Prostate gland (tissue), 2 donors: Measurements from ENCODE around the gene MYOCD. TPM values are rescaled to one million over a fixed set of nuclear protein-coding genes. Genes with fewer than 3 reads are reported as not detected.

Experiments
- DNase-seq: peaks from one replicate; pipeline ENCODE4 v3.0.0-alpha.2; 2019; ENCODE audit warnings: low spot score
- H3K27ac ChIP-seq, 2 donors: fragments of 200-600 bp; sonication (generic); 2 replicates each; pipeline ENCODE4 v1.5.1; 2017 to 2019
- H3K27me3 ChIP-seq: fragments of 200-600 bp; sonication (generic); replicated peaks from 2 replicates; pipeline ENCODE4 v1.5.1; 2019; ENCODE audit not compliant: insufficient read depth
- H3K36me3 ChIP-seq, 2 donors: fragments of 200-600 bp; sonication (generic); 1 replicate in 1 of 2; 2 replicates in 1 of 2; pipeline versions ENCODE4 v1.5.1 to v1.8.1; 2017 to 2019
- H3K4me1 ChIP-seq: fragments of 200-600 bp; sonication (generic); replicated peaks from 2 replicates; pipeline ENCODE4 v1.5.1; 2019
- H3K4me3 ChIP-seq, 2 donors: fragments of 200-600 bp; sonication (generic); 2 replicates each; pipeline ENCODE4 v1.5.1; 2017 to 2019
- H3K9me3 ChIP-seq: fragments of 200-600 bp; sonication (generic); 2 replicates; pipeline ENCODE4 v1.5.1; 2017
- CTCF ChIP-seq, 4 experiments: fragments of 200-600 bp in 2 of 4; fragments of 450-650 bp in 2 of 4; sonication (generic) in 2 of 4; IDR thresholded peaks; 1 replicate in 3 of 4; 2 replicates in 1 of 4; pipeline ENCODE4 v1.5.1; 2016 to 2019; ENCODE audit warnings: antibody characterized with exemption in 4 of 4, mild to moderate bottlenecking in 2 of 4, moderate library complexity in 2 of 4
- POLR2A ChIP-seq: fragments of 450-650 bp; IDR thresholded peaks from one replicate; pipeline ENCODE4 v1.6.1; 2016; ENCODE audit warnings: antibody characterized with exemption, mild to moderate bottlenecking
- POLR2AphosphoS5 ChIP-seq: sonication (generic); formaldehyde crosslinking; IDR thresholded peaks from one replicate; pipeline ENCODE4 v1.6.1; 2017; ENCODE audit warnings: antibody characterized with exemption
- WGBS: methylation state at CpG from one replicate; pipeline ENCODE4 v1.1.5; 2018; 5-methylcytosine and 5-hydroxymethylcytosine counted together
- intact Hi-C: fragments of 100-400 bp; cut with DNase I; formaldehyde crosslinking; loops from one replicate; pipeline ENCODE4 v1.14.2; 2022
- total RNA-seq, 2 donors: library from RNA; depleted of rRNA; stranded (reverse); fragments of >200 nt; gene quantifications; one replicate each; pipeline ENCODE4 v1.1.0, GENCODE V29; 2016

The MYOCD gene
- total RNA-seq, 2 donors from 2014 or later: 8.5 to 43.8 TPM

- TF ChIP-seq POLR2AphosphoS5 (no peak), CTCF (IDR thresholded peaks at IDR 0.05) (no peak), POLR2A (no peak)
- intact Hi-C loops: loop anchor here (5.0 kb wide), 1 partner anchor 481 kb away; no protein-coding TSS in a partner anchor
- no peaks in the 10 kb centered on the region for H3K36me3 ChIP-seq
- no peaks in the 10 kb centered on the region for H3K9me3 ChIP-seq
- 59% methylated on average over 2 of the region's 2 CpGs for WGBS
- no peaks in the 10 kb centered on the region for H3K27me3 ChIP-seq
- no peak for DNase-seq
- no peak overlapping the region for H3K27ac ChIP-seq
- no peaks in the 10 kb centered on the region for H3K4me1 ChIP-seq
- no peak overlapping the region for H3K4me3 ChIP-seq
Observed at GRCh38 chr17:12738624-12739023, 72.9 kb downstream of the MYOCD start.

- intact Hi-C loops: loop anchor here (5.0 kb wide), 1 partner anchor 482 kb away; no protein-coding TSS in a partner anchor
- H3K9me3 ChIP-seq: no peaks in the 10 kb centered on the region
- TF ChIP-seq POLR2A: no peak
- no peak for TF ChIP-seq POLR2AphosphoS5
- TF ChIP-seq CTCF (IDR thresholded peaks at IDR 0.05): no peak
- 44% methylated on average over 4 of the region's 4 CpGs for WGBS
- no peaks in the 10 kb centered on the region for H3K27me3 ChIP-seq
- DNase-seq: no peak
- H3K4me3 ChIP-seq: no peak overlapping the region
- H3K36me3 ChIP-seq: no peaks in the 10 kb centered on the region
- no peaks in the 10 kb centered on the region for H3K4me1 ChIP-seq
- H3K27ac ChIP-seq: no peak overlapping the region
Observed at GRCh38 chr17:12739500-12739899, 73.8 kb downstream of the MYOCD start.

- H3K4me3 ChIP-seq: no peak overlapping the region
- WGBS: 51% methylated on average over 3 of the region's 3 CpGs
- no peak for DNase-seq
- H3K9me3 ChIP-seq: no peaks in the 10 kb centered on the region
- intact Hi-C loops: loop anchor here (5.0 to 10.0 kb wide), 3 partner anchors 76 to 561 kb away; partner anchors contain the start of gene MYOCD
- no peaks in the 10 kb centered on the region for H3K27me3 ChIP-seq
- H3K36me3 ChIP-seq: no peaks in the 10 kb centered on the region
- no peaks in the 10 kb centered on the region for H3K4me1 ChIP-seq
- no peak overlapping the region for H3K27ac ChIP-seq
- TF ChIP-seq POLR2A (no peak), POLR2AphosphoS5 (no peak), CTCF (IDR thresholded peaks at IDR 0.05) (no peak)
Observed at GRCh38 chr17:12743046-12743445, 77.4 kb downstream of the MYOCD start.

GRCh38 chr17:12744298-12744697 lies 78.6 kb downstream of the MYOCD start:
- no peaks in the 10 kb centered on the region for H3K9me3 ChIP-seq
- no peak for DNase-seq
- H3K27ac ChIP-seq: no peak overlapping the region
- H3K4me1 ChIP-seq: no peaks in the 10 kb centered on the region
- H3K27me3 ChIP-seq: no peaks in the 10 kb centered on the region
- no peak overlapping the region for H3K4me3 ChIP-seq
- WGBS: 89% methylated on average over 5 of the region's 5 CpGs
- no peaks in the 10 kb centered on the region for H3K36me3 ChIP-seq
- intact Hi-C loops: loop anchor here (5.0 to 10.0 kb wide), 3 partner anchors 77 to 562 kb away; partner anchors contain the start of gene MYOCD
- no peak for TF ChIP-seq CTCF (IDR thresholded peaks at IDR 0.05)
- TF ChIP-seq POLR2A: no peak
- no peak for TF ChIP-seq POLR2AphosphoS5

GRCh38 chr17:12744786-12745185 lies 79.1 kb downstream of the MYOCD start:
- H3K9me3 ChIP-seq: no peaks in the 10 kb centered on the region
- H3K27ac ChIP-seq: no peak overlapping the region
- intact Hi-C loops: loop anchor here (5.0 to 10.0 kb wide), 3 partner anchors 77 to 562 kb away; partner anchors contain the start of gene MYOCD
- TF ChIP-seq POLR2A: no peak
- no peak for TF ChIP-seq POLR2AphosphoS5
- no peak for TF ChIP-seq CTCF (IDR thresholded peaks at IDR 0.05)
- no peaks in the 10 kb centered on the region for H3K27me3 ChIP-seq
- H3K36me3 ChIP-seq: no peaks in the 10 kb centered on the region
- 94% methylated on average over 1 of the region's 1 CpG for WGBS
- H3K4me3 ChIP-seq: no peak overlapping the region
- no peaks in the 10 kb centered on the region for H3K4me1 ChIP-seq
- no peak for DNase-seq
